Ovary (tissue), 3 donors: ENCODE data around the gene TRAPPC14.

Experiments
- POLR2A ChIP-seq: fragments of 450-650 bp; IDR thresholded peaks from one replicate; pipeline ENCODE4 v1.6.1; 2017; ENCODE audit warnings: antibody characterized with exemption, mild to moderate bottlenecking, moderate library complexity
- TF ChIP-seq, protein P1 (sequence below), 3 donors: fragments of 450-650 bp in 2 of 3; fragments of 200-600 bp in 1 of 3; IDR thresholded peaks; one replicate each; pipeline versions ENCODE4 v1.5.1 to v1.8.0; 2016 to 2022; ENCODE audit warnings: antibody characterized with exemption in 3 of 3, mild to moderate bottlenecking in 1 of 3
- donor health status: DM: no; HTN: no; CAD: no.

DNA sequence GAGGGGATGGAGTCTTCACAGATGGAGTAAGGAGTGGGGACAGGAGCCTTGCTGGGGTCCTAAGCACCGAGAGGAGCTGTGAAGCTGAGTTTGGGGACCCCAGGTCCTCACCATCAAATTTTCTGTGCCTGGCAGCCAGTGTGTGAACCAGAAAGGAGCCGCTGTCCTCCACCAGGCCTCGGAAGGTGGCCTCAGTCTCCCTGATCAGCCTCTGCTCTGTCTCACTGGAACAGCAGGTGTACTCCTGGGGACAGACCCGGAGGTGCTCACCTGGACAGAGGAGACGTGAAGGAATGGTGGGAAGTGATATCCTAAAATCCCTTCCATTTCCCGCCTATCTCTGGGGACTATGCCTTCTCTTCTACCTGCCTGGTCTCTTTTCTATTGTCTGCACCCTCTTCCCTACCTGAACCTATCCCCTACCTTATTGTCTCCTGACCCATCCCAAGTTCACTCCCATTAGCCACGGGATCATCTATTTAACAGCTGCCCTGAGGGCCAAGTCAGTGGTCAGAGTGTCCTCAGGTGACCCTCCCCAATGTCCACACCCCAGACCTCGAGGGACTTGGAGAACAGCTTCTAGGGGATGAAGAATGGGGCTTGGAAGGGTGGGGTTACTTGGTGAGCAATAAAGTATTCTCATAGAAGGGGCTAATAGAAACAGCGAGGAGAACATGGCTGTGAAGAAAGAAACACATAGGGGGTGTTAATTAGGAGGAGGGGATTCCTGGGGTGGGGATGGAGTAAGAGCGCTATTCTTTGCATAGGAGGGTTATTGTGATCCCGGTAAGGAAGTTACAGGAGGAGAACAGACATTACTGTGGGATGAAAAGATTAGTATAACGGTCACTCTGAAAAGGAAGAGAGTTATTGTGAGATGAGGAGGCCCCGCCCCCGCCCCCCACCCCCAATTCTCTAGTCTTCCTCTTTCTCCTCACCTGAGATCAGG lies 17.8 kb upstream of the TRAPPC14 start:
- no peak for TF ChIP-seq POLR2A
- TF ChIP-seq, protein P1, sequence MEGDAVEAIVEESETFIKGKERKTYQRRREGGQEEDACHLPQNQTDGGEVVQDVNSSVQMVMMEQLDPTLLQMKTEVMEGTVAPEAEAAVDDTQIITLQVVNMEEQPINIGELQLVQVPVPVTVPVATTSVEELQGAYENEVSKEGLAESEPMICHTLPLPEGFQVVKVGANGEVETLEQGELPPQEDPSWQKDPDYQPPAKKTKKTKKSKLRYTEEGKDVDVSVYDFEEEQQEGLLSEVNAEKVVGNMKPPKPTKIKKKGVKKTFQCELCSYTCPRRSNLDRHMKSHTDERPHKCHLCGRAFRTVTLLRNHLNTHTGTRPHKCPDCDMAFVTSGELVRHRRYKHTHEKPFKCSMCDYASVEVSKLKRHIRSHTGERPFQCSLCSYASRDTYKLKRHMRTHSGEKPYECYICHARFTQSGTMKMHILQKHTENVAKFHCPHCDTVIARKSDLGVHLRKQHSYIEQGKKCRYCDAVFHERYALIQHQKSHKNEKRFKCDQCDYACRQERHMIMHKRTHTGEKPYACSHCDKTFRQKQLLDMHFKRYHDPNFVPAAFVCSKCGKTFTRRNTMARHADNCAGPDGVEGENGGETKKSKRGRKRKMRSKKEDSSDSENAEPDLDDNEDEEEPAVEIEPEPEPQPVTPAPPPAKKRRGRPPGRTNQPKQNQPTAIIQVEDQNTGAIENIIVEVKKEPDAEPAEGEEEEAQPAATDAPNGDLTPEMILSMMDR (IDR thresholded peaks at IDR 0.05): no peak
